ENCODE results near the gene CNTLN.

GRCh38 chr9:17328331-17328730 lies 193.5 kb downstream of the CNTLN start:
- TF ChIP-seq EZH2phosphoT487 (IDR thresholded peaks at IDR 0.05) (no peak), CTCF (IDR thresholded peaks at IDR 0.05) (no peak), EZH2 (IDR thresholded peaks at IDR 0.05) (no peak)
